IMR-90 (cell line): ENCODE results near the gene ZBTB3. TPM values are rescaled to one million over a fixed set of nuclear protein-coding genes. Genes with fewer than 3 reads are reported as not detected.

Experiments
- ATAC-seq: fragments of 200-7000 bp; cut with Tn5 transposase; 2 replicates; pipeline ENCODE4 v1.9.1; 2020; ENCODE audit warnings: low read depth, mild to moderate bottlenecking, moderate library complexity
- BruUV-seq: library from RNA; stranded (reverse); fragments of 400-500 nt; replicated peaks from 2 replicates; lab custom pipeline; 2021; lab: Mats Ljungman, UMichigan
- CTCF ChIA-PET: fragments of 300-600 bp; formaldehyde crosslinking; extraction: SDS; loops from one replicate; lab custom pipeline; 2021; ENCODE audit warnings: antibody characterized with exemption; lab: Yijun Ruan, JAX
- POLR2A ChIA-PET: fragments of 300-600 bp; sonication (Branson Sonifier 250); formaldehyde crosslinking; loops from one replicate; lab custom pipeline; 2022; ENCODE audit warnings: antibody characterized with exemption; ENCODE audit not compliant: unreplicated experiment; lab: Charles Lee
- DNase-seq: peaks from one replicate; pipeline ENCODE4 v3.0.0; 2013
- H2AFZ ChIP-seq: replicated peaks from 2 replicates; pipeline ENCODE3; 2013; ENCODE audit warnings: low read length, mild to moderate bottlenecking; ENCODE audit not compliant: poor library complexity
- H2AK5ac ChIP-seq: 2 replicates; pipeline ENCODE4 v1.6.1; 2013; ENCODE audit warnings: low read depth, low read length, inconsistent platforms
- H2AK9ac ChIP-seq: replicated peaks from 2 replicates; pipeline ENCODE3; 2013; ENCODE audit warnings: mild to moderate bottlenecking, low read depth, low read length, moderate library complexity; ENCODE audit not compliant: poor library complexity
- H2BK120ac ChIP-seq: 2 replicates; pipeline ENCODE4 v1.6.1; 2013; ENCODE audit warnings: low read depth, low read length, inconsistent platforms
- H2BK15ac ChIP-seq: 3 replicates; pipeline ENCODE4 v1.6.1; 2013; ENCODE audit warnings: low read depth, low read length, inconsistent platforms
- H2BK20ac ChIP-seq: 2 replicates; pipeline ENCODE4 v1.6.1; 2013; ENCODE audit warnings: low read depth, mild to moderate bottlenecking, inconsistent platforms, low read length, moderate library complexity
- H2BK5ac ChIP-seq: 2 replicates; pipeline ENCODE4 v1.6.1; 2013; ENCODE audit warnings: mild to moderate bottlenecking, low read depth, low read length, inconsistent platforms; ENCODE audit not compliant: poor library complexity, severe bottlenecking
- H3K14ac ChIP-seq: replicated peaks from 2 replicates; pipeline ENCODE4 v1.6.1; 2013; ENCODE audit warnings: low read depth, low read length, inconsistent platforms
- H3K18ac ChIP-seq: 2 replicates; pipeline ENCODE4 v1.6.1; 2013; ENCODE audit warnings: low read depth, low read length, control low read depth
- H3K23ac ChIP-seq: 2 replicates; pipeline ENCODE4 v1.6.1; 2013; ENCODE audit warnings: low read depth, low read length, inconsistent platforms
- H3K27ac ChIP-seq: 2 replicates; pipeline ENCODE4 v1.5.1; 2013; ENCODE audit warnings: mild to moderate bottlenecking, control low read depth, low read length; ENCODE audit not compliant: insufficient read depth
- H3K27me3 ChIP-seq: 2 replicates; pipeline ENCODE4 v1.6.1; 2013; ENCODE audit warnings: low read length; ENCODE audit not compliant: control insufficient read depth, insufficient read depth
- H3K36me3 ChIP-seq: 2 replicates; pipeline ENCODE4 v1.6.1; 2013; ENCODE audit warnings: low read length, mixed read lengths; ENCODE audit not compliant: control insufficient read depth, insufficient read depth
- H3K4ac ChIP-seq: 2 replicates; pipeline ENCODE4 v1.6.1; 2013; ENCODE audit warnings: low read depth, low read length, inconsistent platforms
- H3K4me1 ChIP-seq: 2 replicates; pipeline ENCODE4 v1.6.1; 2013; ENCODE audit warnings: low read length, mixed read lengths; ENCODE audit not compliant: control insufficient read depth, insufficient read depth
- H3K4me2 ChIP-seq: 2 replicates; pipeline ENCODE4 v1.6.1; 2013; ENCODE audit warnings: low read depth, mild to moderate bottlenecking, control low read depth, low read length, moderate library complexity
- H3K4me3 ChIP-seq: 2 replicates; pipeline ENCODE4 v1.5.1; 2013; ENCODE audit warnings: low read depth, mild to moderate bottlenecking, control low read depth, low read length, moderate library complexity; ENCODE audit not compliant: insufficient read depth
- H3K56ac ChIP-seq: 2 replicates; pipeline ENCODE4 v1.6.1; 2013; ENCODE audit warnings: low read length, inconsistent platforms; ENCODE audit not compliant: insufficient read depth; ENCODE audit errors: extremely low read depth
- H3K79me1 ChIP-seq, 2 experiments: 2 replicates each; pipeline ENCODE4 v1.6.1; 2013; ENCODE audit warnings: low read length in 2 of 2, inconsistent platforms in 1 of 2, low read depth in 1 of 2
- H3K9ac ChIP-seq: 2 replicates; pipeline ENCODE4 v1.6.1; 2013; ENCODE audit warnings: low read depth, low read length, control low read depth
- H3K9me1 ChIP-seq: 2 replicates; pipeline ENCODE4 v1.6.1; 2013; ENCODE audit warnings: low read length, inconsistent platforms; ENCODE audit not compliant: insufficient read depth
- H3K9me3 ChIP-seq: 2 replicates; pipeline ENCODE4 v1.6.1; 2013; ENCODE audit warnings: low read length; ENCODE audit not compliant: control insufficient read depth, insufficient read depth
- H4K20me1 ChIP-seq: 2 replicates; pipeline ENCODE4 v1.6.1; 2013; ENCODE audit warnings: low read length, inconsistent platforms; ENCODE audit not compliant: insufficient read depth
- H4K5ac ChIP-seq: 2 replicates; pipeline ENCODE4 v1.6.1; 2013; ENCODE audit warnings: mild to moderate bottlenecking, low read depth, low read length, control low read depth
- H4K8ac ChIP-seq, 2 experiments: 2 replicates each; pipeline ENCODE4 v1.6.1; 2013; ENCODE audit warnings: low read depth in 2 of 2, low read length in 2 of 2, control low read depth in 1 of 2, inconsistent platforms in 1 of 2
- H4K91ac ChIP-seq: 2 replicates; pipeline ENCODE4 v1.6.1; 2013; ENCODE audit warnings: low read depth, low read length, inconsistent platforms; ENCODE audit not compliant: insufficient read depth
- BHLHE40 ChIP-seq: fragments of 150-350 bp; IDR thresholded peaks from 2 replicates; pipeline ENCODE4 v1.6.1; 2016; ENCODE audit warnings: mild to moderate bottlenecking, low read depth, low read length
- CEBPB ChIP-seq: IDR thresholded peaks from 2 replicates; pipeline ENCODE4 v1.6.1; 2012; ENCODE audit warnings: low read depth, low read length, improper control_type of control experiment
- CHD1 ChIP-seq: IDR thresholded peaks from 2 replicates; pipeline ENCODE4 v1.6.1; 2012; ENCODE audit warnings: low read depth, low read length, improper control_type of control experiment
- CTCF ChIP-seq: conservative IDR thresholded peaks from 2 replicates; pipeline ENCODE4 v1.5.1; 2012; ENCODE audit warnings: mild to moderate bottlenecking, low read depth, low read length, improper control_type of control experiment
- FOS ChIP-seq: fragments of 150-350 bp; IDR thresholded peaks from 2 replicates; pipeline ENCODE4 v1.6.1; 2016; ENCODE audit warnings: low read depth, low read length
- MAFK ChIP-seq: IDR thresholded peaks from 2 replicates; pipeline ENCODE4 v1.6.1; 2012; ENCODE audit warnings: low read depth, low read length, improper control_type of control experiment
- MAZ ChIP-seq: IDR thresholded peaks from 2 replicates; pipeline ENCODE4 v1.6.1; 2012; ENCODE audit warnings: low read depth, mild to moderate bottlenecking, low read length, improper control_type of control experiment, moderate library complexity, borderline replicate concordance
- MXI1 ChIP-seq: IDR thresholded peaks from 2 replicates; pipeline ENCODE4 v1.6.1; 2012; ENCODE audit warnings: low read depth, mild to moderate bottlenecking, low read length, moderate library complexity, borderline replicate concordance
- NFE2L2 ChIP-seq: fragments of 150-350 bp; IDR thresholded peaks from 2 replicates; pipeline ENCODE4 v1.6.1; 2016; ENCODE audit warnings: low read depth, mild to moderate bottlenecking, low read length
- POLR2A ChIP-seq: IDR thresholded peaks from 2 replicates; pipeline ENCODE4 v1.6.1; 2012; ENCODE audit warnings: mild to moderate bottlenecking, low read depth, low read length
- RAD21 ChIP-seq: IDR thresholded peaks from 2 replicates; pipeline ENCODE4 v1.6.1; 2012; ENCODE audit warnings: low read length, improper control_type of control experiment
- RCOR1 ChIP-seq: IDR thresholded peaks from 2 replicates; pipeline ENCODE4 v1.6.1; 2012; ENCODE audit warnings: mild to moderate bottlenecking, low read length, improper control_type of control experiment; ENCODE audit not compliant: insufficient replicate concordance
- RFX5 ChIP-seq: IDR thresholded peaks from 2 replicates; pipeline ENCODE4 v1.8.0; 2012; ENCODE audit warnings: low read depth, mild to moderate bottlenecking, low read length, moderate library complexity
- SMC3 ChIP-seq: fragments of 150-350 bp; IDR thresholded peaks from 2 replicates; pipeline ENCODE4 v1.6.1; 2016; ENCODE audit warnings: low read depth, mild to moderate bottlenecking, antibody characterized with exemption, low read length, moderate library complexity
- USF2 ChIP-seq: fragments of 150-350 bp; IDR thresholded peaks from 2 replicates; pipeline ENCODE4 v1.6.1; 2017; ENCODE audit warnings: mild to moderate bottlenecking, antibody characterized with exemption, low read length, low read depth
- WGBS, 2 experiments: methylation state at CpG; one replicate each; pipeline versions ENCODE4 v1.1.5 to v1.1.7; 2013; ENCODE audit warnings: missing lambda C conversion rate in 2 of 2; ENCODE audit not compliant: insufficient read length in 1 of 2; ENCODE audit errors: extremely low coverage in 2 of 2; 5-methylcytosine and 5-hydroxymethylcytosine counted together
- dilution Hi-C: fragments of 300-500 bp; cut with HindIII; formaldehyde crosslinking; loops from one replicate; pipeline ENCODE4 v1.14.3; 2018; ENCODE audit warnings: low sequenced_read_pairs; ENCODE audit not compliant: unreplicated experiment
- in situ Hi-C: fragments of 300-500 bp; cut with MboI; formaldehyde crosslinking; loops from 3 replicates; pipeline ENCODE4 v1.14.3; 2019; ENCODE audit warnings: low sequenced_read_pairs, inconsistent platforms, mixed read lengths
- intact Hi-C: fragments of 100-400 bp; cut with micrococcal nuclease; formaldehyde crosslinking; loops from 2 replicates; pipeline ENCODE4 v1.10.0; 2022
- polyA plus RNA-seq, 3 experiments: library from polyadenylated mRNA; depleted of rRNA; stranded (reverse); fragments of >200 nt; gene quantifications; 2 replicates each; pipeline ENCODE4 v1.2.3, GENCODE V29; 2012; ENCODE audit warnings: low replicate concordance in 1 of 3
- total RNA-seq: library from RNA; depleted of rRNA; stranded (reverse); fragments of >200 nt; gene quantifications from 2 replicates; pipeline ENCODE4 v1.2.3, GENCODE V29; 2012

Gene ZBTB3
- total and polyA plus RNA-seq, 2 of the 4 experiments (the other 2 are of a cell fraction): 3.4 to 8.1 TPM

- Histone ChIP-seq H3K23ac (peak overlapping the region; percentile 53; the same call in 1 of the 2 replicates), H2AK5ac (peak overlapping the region; percentile 27; the same call in 1 of the 2 replicates), H2BK5ac (no peak overlapping the region), H3K18ac (no peak overlapping the region), H3K27ac (peak overlapping the region; percentile 38; the same call in 1 of the 2 replicates), H3K4ac (peak overlapping the region; percentile 25; the same call in 1 of the 2 replicates), H3K4me1 (peaks cover 9% of the 10 kb centered on the region), H2AFZ (peak overlapping the region; percentile 99), H3K4me3 (peak overlapping the region; percentile 94), H3K9me1 (no peaks in the 10 kb centered on the region), H3K36me3 (peaks cover 24% of the 10 kb centered on the region), H3K4me2 (peak overlapping the region; percentile 69), H2BK120ac (no peak overlapping the region), H2AK9ac (peak overlapping the region; percentile 100), H3K9me3 (no peaks in the 10 kb centered on the region), H4K8ac (peak overlapping the region in 1 of 2 experiments; percentile 61; a peak in 1 of 4 replicates), H3K56ac (0 out of 2 replicates have a peak overlapping the region, but pooled peaks have one; percentile 4), H4K20me1 (peaks cover 9% of the 10 kb centered on the region), H3K14ac (peak overlapping the region; percentile 65; the same call in 1 of the 2 replicates), H3K79me1 (peaks cover 15 to 38% of the 10 kb centered on the region in 2 experiments; a peak in 3 of 4 replicates), H2BK20ac (no peak overlapping the region), H2BK15ac (no peak overlapping the region), H3K27me3 (no peaks in the 10 kb centered on the region), H4K5ac (no peak overlapping the region), H4K91ac (no peak overlapping the region), H3K9ac (peak overlapping the region; percentile 52; the same call in 1 of the 2 replicates)
- dilution Hi-C loops (no loop called here), intact Hi-C loops (loop anchor here (1.0 to 5.0 kb wide), 3 partner anchors 46 to 96 kb away; partner anchors contain the start of genes SLC3A2, STX5 and TEX54), in situ Hi-C loops (no loop called here)
- 1% methylated on average over 30 of the region's 51 CpGs; no CpG with 5 or more reads in 1 of the 2 experiments for WGBS, 2 experiments
- POLR2A ChIA-PET: interaction anchor here (0.5 to 1.1 kb wide), 4 partner anchors 55 to 396 kb away, joined by 3 to 4 read pairs (median 3); no protein-coding TSS in a partner anchor
- no TSS peak for BruUV-seq
- peak; percentile 68 for DNase-seq
- ATAC-seq: peak; percentile 79
- CTCF ChIA-PET: interaction anchor here (0.6 to 2.8 kb wide), 18 partner anchors 11 to 105 kb away, joined by 3 to 26 read pairs (median 4); partner anchors contain the start of genes NXF1, SLC3A2, TAF6L and ZBTB3
- TF ChIP-seq RCOR1: no peak
- peak; percentile 80 for TF ChIP-seq SMC3
- TF ChIP-seq MXI1: peak; percentile 66; the same call in 1 of the 2 replicates
- TF ChIP-seq BHLHE40: no peak
- no peak for TF ChIP-seq FOS
- no peak for TF ChIP-seq POLR2A
- no peak for TF ChIP-seq CEBPB
- no peak for TF ChIP-seq USF2
- TF ChIP-seq CHD1: 0 out of 2 replicates have a peak, but pooled peaks have one; percentile 18
- peak; percentile 61 for TF ChIP-seq RAD21
- TF ChIP-seq RFX5: no peak
- TF ChIP-seq CTCF: peak; percentile 99
- no peak for TF ChIP-seq NFE2L2
- no peak for TF ChIP-seq MAFK
- TF ChIP-seq MAZ: no peak
These were observed 32.5 kb upstream of the ZBTB3 start for GRCh38 chr11:62786318-62787004.
